ENCODE results near the gene CNOT3.
"Not testable (repeated sequence)": the region's sequence is repeated elsewhere in the genome, so short reads cannot be mapped to it uniquely, and the experiment has no call there.

The CNOT3 gene

GRCh38 chr19:54178581-54179261 is 41.2 kb downstream of the CNOT3 start:
- DNase-seq (ENCODE audit: insufficient read length) (no peak), FAIRE-seq (peak; percentile 42)
- TF ChIP-seq POLR2AphosphoS5 (IDR thresholded peaks at IDR 0.05; ENCODE audit: low read depth, low read length), result no peak
- TF ChIP-seq TAF1 (IDR thresholded peaks at IDR 0.05; ENCODE audit: borderline replicate concordance, low read depth, low read length), result no peak
- no peak for TF ChIP-seq POLR2A (IDR thresholded peaks at IDR 0.05; ENCODE audit: low read depth, low read length)

GRCh38 chr19:54179262-54179852 is 41.8 kb downstream of the CNOT3 start:
- FAIRE-seq (peak; percentile 27), DNase-seq (ENCODE audit: insufficient read length) (no peak)
- no peak for TF ChIP-seq POLR2AphosphoS5 (IDR thresholded peaks at IDR 0.05; ENCODE audit: low read depth, low read length)

GRCh38 chr19:54179921-54180461 is 42.4 kb downstream of the CNOT3 start:
- TF ChIP-seq TAF1 (IDR thresholded peaks at IDR 0.05; ENCODE audit: borderline replicate concordance, low read depth, low read length) (no peak), POLR2A (IDR thresholded peaks at IDR 0.05; ENCODE audit: low read depth, low read length) (no peak), POLR2AphosphoS5 (IDR thresholded peaks at IDR 0.05; ENCODE audit: low read depth, low read length) (no peak)
- FAIRE-seq (peak; percentile 33), DNase-seq (ENCODE audit: insufficient read length) (no peak)

GRCh38 chr19:54180691-54181091 is 43.1 kb downstream of the CNOT3 start:
- TF ChIP-seq TAF1 (IDR thresholded peaks at IDR 0.05; ENCODE audit: borderline replicate concordance, low read depth, low read length), result no peak
- TF ChIP-seq POLR2A (IDR thresholded peaks at IDR 0.05; ENCODE audit: low read depth, low read length), result no peak
- no peak for TF ChIP-seq POLR2AphosphoS5 (IDR thresholded peaks at IDR 0.05; ENCODE audit: low read depth, low read length)
- FAIRE-seq (no peak), DNase-seq (ENCODE audit: insufficient read length) (no peak)

GRCh38 chr19:54181894-54182293 is 44.3 kb downstream of the CNOT3 start:
- FAIRE-seq; DNase-seq (ENCODE audit: insufficient read length): not testable (repeated sequence)

GRCh38 chr19:54183431-54183830 is 45.9 kb downstream of the CNOT3 start:
- DNase-seq (ENCODE audit: insufficient read length) (no peak), FAIRE-seq (no peak)
- TF ChIP-seq POLR2AphosphoS5 (IDR thresholded peaks at IDR 0.05; ENCODE audit: low read depth, low read length) (no peak), TAF1 (IDR thresholded peaks at IDR 0.05; ENCODE audit: borderline replicate concordance, low read depth, low read length) (no peak), POLR2A (IDR thresholded peaks at IDR 0.05; ENCODE audit: low read depth, low read length) (no peak)

GRCh38 chr19:54186351-54186750 is 48.8 kb downstream of the CNOT3 start:
- TF ChIP-seq POLR2A (IDR thresholded peaks at IDR 0.05; ENCODE audit: low read depth, low read length) (no peak), TAF1 (IDR thresholded peaks at IDR 0.05; ENCODE audit: borderline replicate concordance, low read depth, low read length) (no peak), POLR2AphosphoS5 (IDR thresholded peaks at IDR 0.05; ENCODE audit: low read depth, low read length) (no peak)

GRCh38 chr19:54186934-54187381 is 49.4 kb downstream of the CNOT3 start:
- no peak for TF ChIP-seq POLR2A (IDR thresholded peaks at IDR 0.05; ENCODE audit: low read depth, low read length)
- TF ChIP-seq POLR2AphosphoS5 (IDR thresholded peaks at IDR 0.05; ENCODE audit: low read depth, low read length), result no peak
- no peak for TF ChIP-seq TAF1 (IDR thresholded peaks at IDR 0.05; ENCODE audit: borderline replicate concordance, low read depth, low read length)
- DNase-seq (ENCODE audit: insufficient read length), result no peak
- no peak for FAIRE-seq

More at GRCh38 chr19:54186351-54186750, 48.8 kb downstream of the CNOT3 start:
- FAIRE-seq, result no peak
- DNase-seq (ENCODE audit: insufficient read length), result no peak

- FAIRE-seq (no peak), DNase-seq (ENCODE audit: insufficient read length) (no peak)
- no peak for TF ChIP-seq POLR2AphosphoS5 (IDR thresholded peaks at IDR 0.05; ENCODE audit: low read depth, low read length)
- no peak for TF ChIP-seq POLR2A (IDR thresholded peaks at IDR 0.05; ENCODE audit: low read depth, low read length)
- no peak for TF ChIP-seq TAF1 (IDR thresholded peaks at IDR 0.05; ENCODE audit: borderline replicate concordance, low read depth, low read length)
Measured at GRCh38 chr19:54188215-54188871, 50.8 kb downstream of the CNOT3 start.

- peak; percentile 89 for DNase-seq (ENCODE audit: insufficient read length)
- no peak for TF ChIP-seq TAF1 (IDR thresholded peaks at IDR 0.05; ENCODE audit: borderline replicate concordance, low read depth, low read length)
- TF ChIP-seq POLR2A (IDR thresholded peaks at IDR 0.05; ENCODE audit: low read depth, low read length), result peak; percentile 48; the same call in 1 of the 2 replicates
- no peak for FAIRE-seq
Measured at GRCh38 chr19:54189145-54189734, 51.7 kb downstream of the CNOT3 start, which contains the start of gene MBOAT7. TSS of gene MBOAT7 (minus strand) at chr19:54189580. CDS start at chr19:54188508, 1,072 bp downstream.

- TF ChIP-seq POLR2AphosphoS5 (IDR thresholded peaks at IDR 0.05; ENCODE audit: low read depth, low read length) (peak; percentile 77), TAF1 (IDR thresholded peaks at IDR 0.05; ENCODE audit: borderline replicate concordance, low read depth, low read length) (no peak), POLR2A (IDR thresholded peaks at IDR 0.05; ENCODE audit: low read depth, low read length) (peak; percentile 82)
- DNase-seq (ENCODE audit: insufficient read length) (peak; percentile 71), FAIRE-seq (peak; percentile 99)
Measured at GRCh38 chr19:54189735-54190502, 52.4 kb downstream of the CNOT3 start.
